ENCODE results near the gene CAPZB.

DNA sequence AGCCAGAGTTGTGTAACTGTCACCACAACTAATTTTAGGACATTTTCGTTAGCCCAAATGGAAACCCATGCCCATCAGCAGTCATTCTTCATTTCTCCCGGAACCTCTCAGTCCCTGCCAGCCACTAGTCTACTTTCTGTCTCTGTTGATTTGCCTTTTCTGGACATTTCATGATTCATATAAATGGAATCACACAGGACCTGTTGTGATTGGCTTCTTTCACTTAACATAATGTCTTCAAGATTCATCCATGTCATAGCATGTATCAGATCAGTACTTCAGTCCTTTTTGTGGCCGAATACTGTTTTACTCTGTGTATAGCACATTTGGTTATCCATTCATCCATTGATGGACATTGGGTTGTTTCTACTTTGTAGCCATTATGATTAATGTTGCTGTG, 166.1 kb downstream of the CAPZB start:
- TF ChIP-seq EZH2 (IDR thresholded peaks at IDR 0.05; ENCODE audit: insufficient read depth, poor library complexity, severe bottlenecking), result no peak
- no peak for TF ChIP-seq EZH2phosphoT487 (IDR thresholded peaks at IDR 0.05; ENCODE audit: insufficient read depth, low read depth)
